ENCODE measurements around the gene MID1IP1.

MID1IP1 gene

GRCh38 chrX:38811515-38812243 lies 10.4 kb downstream of the MID1IP1 start:
- no peak for DNase-seq (ENCODE audit: low read depth in 2 of 3, low spot score in 1 of 3)

DNA sequence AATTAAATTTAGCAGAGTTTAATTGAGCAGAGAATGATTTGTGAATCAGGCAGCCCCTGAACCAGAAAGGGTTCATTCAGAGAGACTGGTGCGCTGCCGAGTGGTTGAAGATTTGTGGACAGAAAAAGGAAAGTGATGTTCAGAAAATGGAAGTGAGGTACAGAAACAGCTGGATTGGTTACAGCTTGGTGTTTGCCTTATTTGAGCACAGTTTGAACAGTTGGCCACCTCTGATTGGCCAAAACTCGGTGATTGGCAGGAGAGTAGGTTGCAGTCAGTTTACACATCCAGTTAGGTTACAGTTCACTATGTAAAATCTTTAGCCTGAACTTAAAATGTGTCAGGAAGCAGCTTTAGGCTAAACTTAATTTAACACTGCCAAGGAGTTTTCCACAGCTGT lies 14.9 kb downstream of the MID1IP1 start:
- DNase-seq (ENCODE audit: low read depth in 2 of 3, low spot score in 1 of 3): no peak

DNA sequence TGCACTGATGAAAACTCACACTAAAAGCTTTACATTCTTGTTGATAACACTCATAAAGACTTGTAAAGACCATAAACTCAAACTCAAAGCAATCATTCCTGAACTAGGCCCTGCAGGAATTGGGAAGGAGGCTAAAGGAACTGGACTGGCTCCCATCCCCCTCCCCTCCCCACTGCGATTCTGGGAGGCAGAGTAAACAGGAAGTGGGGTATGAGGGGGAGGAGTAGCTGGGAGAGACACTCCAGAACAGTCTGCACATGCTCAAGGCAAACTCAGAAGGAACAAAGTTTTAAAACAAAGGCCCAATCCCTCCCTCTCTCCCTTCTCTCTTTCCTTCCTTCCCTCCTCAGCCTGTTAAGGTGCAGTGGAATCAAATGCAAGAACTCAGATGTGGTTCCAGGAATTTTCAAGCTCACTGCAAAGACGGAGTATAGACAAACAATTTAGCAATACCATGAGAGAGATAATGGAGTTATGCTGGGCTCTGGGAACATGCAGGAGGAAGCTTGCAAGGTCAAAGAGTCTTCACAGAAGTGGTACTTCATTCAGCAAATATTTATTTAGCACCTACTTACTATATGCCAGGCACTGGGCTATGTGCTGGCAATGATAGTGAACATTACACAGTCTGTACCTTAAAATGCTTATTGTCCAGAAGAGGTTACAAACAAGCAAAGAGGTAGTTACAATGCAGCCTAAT lies 15.9 kb downstream of the MID1IP1 start:
- DNase-seq (ENCODE audit: low read depth in 2 of 3, low spot score in 1 of 3): no peak

DNA sequence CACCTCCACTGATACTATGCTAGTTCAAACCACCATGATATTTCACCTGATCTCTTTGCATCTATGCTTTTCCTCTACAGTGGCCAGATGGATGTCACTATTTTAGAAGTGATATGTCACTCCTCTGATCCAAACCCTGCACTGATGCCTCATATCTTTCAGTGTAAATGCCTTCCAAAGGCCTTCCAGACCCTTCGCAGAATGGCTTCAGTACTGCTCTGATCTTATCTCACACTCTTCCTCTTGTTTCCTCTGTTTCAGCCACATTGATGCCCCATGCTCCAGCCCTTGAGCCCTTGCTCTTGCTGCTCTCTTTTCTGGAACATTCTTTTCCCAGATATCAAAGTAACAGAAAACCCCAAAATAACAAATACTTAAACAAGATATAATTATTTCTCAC lies 17.9 kb downstream of the MID1IP1 start:
- DNase-seq (ENCODE audit: low read depth in 2 of 3, low spot score in 1 of 3): no peak

GRCh38 chrX:38819709-38820108 lies 18.4 kb downstream of the MID1IP1 start:
- no peak for DNase-seq (ENCODE audit: low read depth in 2 of 3, low spot score in 1 of 3)

DNA sequence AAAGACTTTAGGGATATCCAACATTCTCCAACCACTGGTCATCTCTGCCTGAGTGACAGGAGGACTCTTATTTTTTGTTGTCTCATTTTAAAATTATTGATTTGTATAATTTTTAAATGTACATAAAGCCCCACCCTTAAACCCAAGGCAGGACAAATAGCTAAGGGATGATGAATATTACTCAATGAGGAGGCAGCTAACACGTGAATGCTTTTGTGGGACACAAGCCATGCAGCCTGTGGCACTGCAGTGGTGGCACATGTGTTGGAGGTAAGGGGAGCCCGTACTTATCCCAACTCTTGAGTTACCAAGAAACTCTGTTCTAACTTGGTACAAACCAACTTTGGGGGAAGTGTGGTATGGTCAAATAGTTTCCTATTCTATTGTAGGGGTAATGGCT lies 19.5 kb downstream of the MID1IP1 start:
- no peak for DNase-seq (ENCODE audit: low read depth in 2 of 3, low spot score in 1 of 3)

- DNase-seq (ENCODE audit: low read depth in 2 of 3, low spot score in 1 of 3): no peak
Measured at GRCh38 chrX:38824176-38824575, 22.9 kb downstream of the MID1IP1 start.

- no peak for DNase-seq (ENCODE audit: low read depth in 2 of 3, low spot score in 1 of 3)
Measured at GRCh38 chrX:38831949-38832348, 30.7 kb downstream of the MID1IP1 start.

DNA sequence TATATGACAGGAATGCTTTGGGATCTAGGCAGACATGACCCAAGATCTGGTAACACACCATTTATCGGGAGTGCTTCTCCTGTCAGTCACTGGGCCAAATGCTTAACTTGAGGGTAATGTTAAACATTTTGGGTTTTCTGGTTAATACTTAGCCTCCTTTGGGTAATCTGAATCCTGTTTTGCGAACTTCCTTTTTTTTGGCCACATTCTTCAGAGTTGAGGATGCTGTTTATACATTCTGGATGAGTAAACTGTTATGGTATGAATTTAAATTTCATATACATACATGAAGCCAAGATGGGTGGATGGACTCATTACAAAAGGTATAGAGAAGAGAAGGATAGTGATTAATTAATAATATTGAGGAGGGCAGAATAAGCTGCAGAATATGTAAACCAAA lies 36.1 kb downstream of the MID1IP1 start:
- DNase-seq (ENCODE audit: low read depth in 2 of 3, low spot score in 1 of 3): no peak

DNA sequence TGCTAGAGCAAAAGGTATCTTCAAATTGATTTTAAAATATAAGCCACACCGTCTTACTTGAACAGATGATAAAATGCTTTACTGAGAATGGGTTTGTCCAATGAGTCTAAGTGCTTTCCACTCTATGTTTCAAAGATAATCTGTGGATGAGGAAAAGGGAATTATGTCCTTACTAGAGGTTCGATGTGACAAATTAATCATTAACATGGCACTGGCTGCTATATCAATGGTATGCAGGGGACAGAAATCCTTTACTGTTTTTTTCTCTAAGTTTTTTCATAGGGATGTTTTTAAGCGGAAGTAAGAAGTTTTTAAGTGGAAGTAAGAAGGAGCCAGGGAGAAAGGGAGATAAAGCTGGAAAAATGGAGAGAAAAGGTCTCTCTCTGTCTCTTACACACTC lies 38.0 kb downstream of the MID1IP1 start:
- no peak for DNase-seq (ENCODE audit: low read depth in 2 of 3, low spot score in 1 of 3)

- DNase-seq (ENCODE audit: low read depth in 2 of 3, low spot score in 1 of 3): no peak
Measured at GRCh38 chrX:38839944-38840343, 38.7 kb downstream of the MID1IP1 start.

DNA sequence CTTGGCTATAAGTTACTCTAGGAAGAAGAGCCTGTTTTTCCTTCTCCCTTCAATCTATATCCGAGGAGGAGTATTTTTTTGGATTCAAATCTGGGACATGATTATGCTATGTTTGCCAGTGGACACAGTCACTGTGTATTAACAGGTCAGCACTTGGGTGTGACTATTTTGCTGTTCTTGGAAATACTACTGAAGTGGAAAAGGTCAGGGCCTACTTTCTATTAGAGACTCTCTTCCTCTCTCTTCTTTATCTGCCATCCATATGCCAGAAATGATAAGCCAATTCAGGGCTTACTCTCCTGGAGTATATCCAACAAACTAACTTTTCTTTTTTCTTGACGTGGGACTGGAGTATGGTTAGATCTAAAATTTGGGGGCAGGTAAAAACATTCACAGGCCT lies 40.5 kb downstream of the MID1IP1 start:
- DNase-seq (ENCODE audit: low read depth in 2 of 3, low spot score in 1 of 3): no peak

GRCh38 chrX:38845426-38845825 lies 44.2 kb downstream of the MID1IP1 start:
- DNase-seq (ENCODE audit: low read depth in 2 of 3, low spot score in 1 of 3): no peak

DNA sequence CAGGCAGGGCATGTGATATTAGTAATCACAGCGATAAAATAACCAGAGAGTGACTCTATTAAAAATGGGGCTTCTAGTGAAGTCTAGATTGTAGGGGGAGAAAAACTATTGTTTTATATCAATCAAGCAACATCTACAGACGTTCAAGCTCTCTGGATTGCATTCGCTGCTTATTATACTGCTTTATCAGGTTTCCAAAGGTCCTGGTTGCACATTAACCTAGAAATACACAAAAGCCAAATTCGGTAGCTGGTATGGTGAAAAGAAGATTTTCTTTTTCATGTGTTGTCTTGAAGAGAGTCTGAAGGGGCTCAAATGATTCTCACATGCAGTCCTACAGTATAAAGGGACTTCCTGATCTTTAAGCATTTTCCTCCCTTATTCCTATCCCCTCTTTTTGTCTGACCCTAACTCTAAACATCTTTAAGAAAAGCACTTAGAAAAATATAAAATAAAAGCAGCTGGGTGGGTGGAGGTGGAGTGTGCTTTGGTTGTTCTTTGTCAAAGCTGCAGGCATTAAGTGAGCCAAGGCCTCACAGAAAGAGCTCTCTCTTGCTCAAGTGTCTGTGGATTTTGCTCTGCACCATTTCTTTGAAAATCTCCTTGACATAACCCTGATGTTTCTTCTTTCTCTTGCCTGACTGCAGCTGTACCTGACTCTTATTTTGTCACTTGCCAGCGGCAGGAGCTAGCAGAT lies 46.1 kb downstream of the MID1IP1 start:
- DNase-seq (ENCODE audit: low read depth in 2 of 3, low spot score in 1 of 3): no peak

DNA sequence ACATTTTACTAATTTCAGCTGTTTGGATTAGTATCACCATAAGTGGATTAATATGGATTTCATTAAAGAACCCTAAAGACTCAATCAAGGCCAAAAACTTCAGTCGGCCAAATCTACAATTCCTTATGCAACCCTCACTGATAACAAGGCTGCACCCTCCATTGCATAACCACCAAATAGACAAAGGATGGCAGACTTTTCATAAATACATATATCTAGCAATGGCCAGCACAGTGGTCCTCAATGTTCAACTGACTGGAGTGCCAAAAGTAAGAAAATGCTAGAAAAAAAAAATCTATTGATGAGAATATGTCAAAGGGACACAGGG lies 46.6 kb downstream of the MID1IP1 start:
- DNase-seq (ENCODE audit: low read depth in 2 of 3, low spot score in 1 of 3): no peak

- no peak for DNase-seq (ENCODE audit: low read depth in 2 of 3, low spot score in 1 of 3)
Measured at GRCh38 chrX:38848671-38849455, 47.6 kb downstream of the MID1IP1 start.

DNA sequence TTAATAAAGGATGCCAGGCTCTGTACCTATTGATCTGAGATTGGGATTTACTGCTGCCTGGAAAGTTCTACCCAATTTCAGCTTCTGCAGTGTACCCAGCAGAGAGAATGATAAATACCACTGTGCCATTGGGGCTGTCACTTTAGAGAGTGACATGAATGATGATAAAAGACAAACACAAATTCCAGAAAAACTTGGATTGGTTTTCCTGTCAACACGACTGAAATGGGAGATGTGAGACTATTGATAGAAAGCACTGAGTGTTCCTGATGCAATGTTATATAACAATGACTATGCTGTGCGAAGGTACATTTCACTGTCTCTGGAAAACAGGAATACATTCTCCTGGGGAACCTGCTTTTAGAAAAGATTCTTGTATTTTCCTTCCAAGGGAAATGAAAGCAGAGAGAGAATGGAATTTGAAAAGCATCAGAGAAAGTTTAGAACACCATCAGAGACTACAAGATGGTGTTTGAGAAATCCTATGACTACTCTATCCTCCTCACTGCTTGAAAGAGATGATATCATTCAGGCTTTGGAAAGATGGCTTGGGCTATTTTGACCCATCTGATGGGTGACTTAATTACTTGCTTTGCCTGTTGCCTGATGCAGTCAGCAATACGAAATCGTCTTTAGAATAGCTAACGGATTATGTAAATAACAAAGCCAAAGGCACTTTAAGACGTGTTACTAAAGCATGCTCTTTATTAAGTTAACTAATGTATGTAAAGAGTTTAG lies 49.7 kb downstream of the MID1IP1 start:
- DNase-seq (ENCODE audit: low read depth in 2 of 3, low spot score in 1 of 3): no peak

DNA sequence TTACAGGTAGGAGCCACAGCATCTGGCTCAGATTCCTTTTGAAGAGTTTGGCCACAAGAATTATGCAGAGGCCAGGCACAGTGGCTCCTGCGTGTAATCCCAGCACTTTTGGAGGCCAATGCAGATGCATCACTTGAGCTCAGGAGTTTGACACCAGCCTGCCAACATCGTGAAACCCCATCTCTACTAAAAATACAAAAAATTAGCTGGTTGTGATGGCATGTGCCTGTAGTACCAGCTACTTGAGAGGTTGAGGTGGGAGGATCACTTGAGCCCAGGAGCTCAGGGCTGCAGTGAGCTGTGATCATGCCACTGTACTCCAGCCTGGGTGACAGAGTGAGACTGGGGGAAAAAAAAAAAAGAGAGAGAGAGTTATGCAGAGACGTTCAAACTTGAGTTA lies 53.0 kb downstream of the MID1IP1 start:
- DNase-seq (ENCODE audit: low read depth in 2 of 3, low spot score in 1 of 3): no peak

Measured in stimulated activated CD4-positive, alpha-beta T cell treated with anti-CD3 and anti-CD28 coated beads, Interleukin-12 subunit alpha, Interleukin-12 subunit beta, amount 100 ng/mL, for 48 hours (primary cell).